Hepatocyte (in vitro differentiated cells): Measurements from ENCODE around the gene WDHD1.

Experiments
- EZH2 ChIP-seq: fragments of 200-600 bp; sonication (generic); IDR thresholded peaks from 2 replicates; pipeline ENCODE4 v1.6.1; 2016; ENCODE audit warnings: antibody characterized with exemption, mild to moderate bottlenecking, borderline replicate concordance
- EZH2phosphoT487 ChIP-seq: fragments of 200-600 bp; sonication (generic); IDR thresholded peaks from one replicate; pipeline ENCODE4 v1.6.1; 2018; ENCODE audit warnings: antibody characterized with exemption, mild to moderate bottlenecking, low read depth, moderate library complexity; ENCODE audit not compliant: unreplicated experiment, severe bottlenecking
- TF ChIP-seq, protein P1 (sequence below): fragments of 200-600 bp; sonication (generic); IDR thresholded peaks from 2 replicates; pipeline ENCODE4 v1.5.1; 2016; ENCODE audit warnings: antibody characterized with exemption, mild to moderate bottlenecking; ENCODE audit not compliant: poor library complexity

DNA sequence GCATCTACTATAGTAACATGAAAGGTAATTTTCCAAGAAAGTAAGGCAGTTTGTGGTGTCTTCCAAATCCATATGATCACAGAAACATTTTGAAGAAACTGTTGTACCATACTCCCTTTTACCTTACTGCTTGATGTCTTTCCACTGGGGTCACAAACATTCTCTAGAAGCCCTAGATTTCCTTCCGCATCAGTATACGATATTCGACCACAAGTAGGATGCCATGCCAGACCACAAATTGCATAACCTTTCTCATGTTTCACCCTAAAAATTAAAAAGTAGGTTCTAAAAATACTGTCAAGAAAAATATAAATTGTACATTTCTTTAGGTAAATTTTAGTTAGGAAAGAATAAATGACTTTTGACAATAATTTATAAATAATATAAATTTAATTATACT, 26.5 kb downstream of the WDHD1 start:
- TF ChIP-seq, protein P1, sequence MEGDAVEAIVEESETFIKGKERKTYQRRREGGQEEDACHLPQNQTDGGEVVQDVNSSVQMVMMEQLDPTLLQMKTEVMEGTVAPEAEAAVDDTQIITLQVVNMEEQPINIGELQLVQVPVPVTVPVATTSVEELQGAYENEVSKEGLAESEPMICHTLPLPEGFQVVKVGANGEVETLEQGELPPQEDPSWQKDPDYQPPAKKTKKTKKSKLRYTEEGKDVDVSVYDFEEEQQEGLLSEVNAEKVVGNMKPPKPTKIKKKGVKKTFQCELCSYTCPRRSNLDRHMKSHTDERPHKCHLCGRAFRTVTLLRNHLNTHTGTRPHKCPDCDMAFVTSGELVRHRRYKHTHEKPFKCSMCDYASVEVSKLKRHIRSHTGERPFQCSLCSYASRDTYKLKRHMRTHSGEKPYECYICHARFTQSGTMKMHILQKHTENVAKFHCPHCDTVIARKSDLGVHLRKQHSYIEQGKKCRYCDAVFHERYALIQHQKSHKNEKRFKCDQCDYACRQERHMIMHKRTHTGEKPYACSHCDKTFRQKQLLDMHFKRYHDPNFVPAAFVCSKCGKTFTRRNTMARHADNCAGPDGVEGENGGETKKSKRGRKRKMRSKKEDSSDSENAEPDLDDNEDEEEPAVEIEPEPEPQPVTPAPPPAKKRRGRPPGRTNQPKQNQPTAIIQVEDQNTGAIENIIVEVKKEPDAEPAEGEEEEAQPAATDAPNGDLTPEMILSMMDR: no peak
- TF ChIP-seq EZH2: no peak
- TF ChIP-seq EZH2phosphoT487: no peak
